Right lobe of liver (tissue), 6 donors: ENCODE results near the gene ADAM12. TPM values are rescaled to one million over a fixed set of nuclear protein-coding genes. Genes with fewer than 3 reads are reported as not detected.
A peak's percentile ranks its signal among the peaks of the same experiment; 100 is the strongest.

Experiments used
- ATAC-seq, 4 donors: fragments of 200-7000 bp; cut with Tn5 transposase; one replicate each; pipeline ENCODE4 v1.9.1; 2020; ENCODE audit warnings: mild to moderate bottlenecking in 4 of 4, moderate library complexity in 4 of 4
- DNase-seq, 3 donors: peaks; one replicate each; pipeline ENCODE4 v3.0.0-alpha.2; 2020
- H3K27ac ChIP-seq, 3 donors: fragments of 200-600 bp; one replicate each; pipeline ENCODE4 v1.8.0; 2022
- H3K27me3 ChIP-seq, 2 donors: fragments of 200-600 bp; one replicate each; pipeline ENCODE4 v1.8.0; 2022
- H3K36me3 ChIP-seq, 4 donors: fragments of 200-600 bp; sonication (generic) in 1 of 4; one replicate each; pipeline versions ENCODE4 v1.5.1 to v1.8.0; 2017 to 2022; ENCODE audit warnings: control low read depth in 1 of 4
- H3K4me1 ChIP-seq, 4 donors: fragments of 200-600 bp; sonication (generic) in 1 of 4; one replicate each; pipeline versions ENCODE4 v1.5.1 to v1.8.0; 2017 to 2022; ENCODE audit warnings: control low read depth in 1 of 4
- H3K4me3 ChIP-seq, 3 donors: fragments of 200-600 bp; one replicate each; pipeline ENCODE4 v1.8.0; 2022
- H3K9me3 ChIP-seq, 4 donors: fragments of 200-600 bp; sonication (generic) in 1 of 4; one replicate each; pipeline versions ENCODE4 v1.5.1 to v1.8.0; 2017 to 2022; ENCODE audit warnings: control low read depth in 1 of 4
- POLR2A ChIP-seq: fragments of 450-650 bp; IDR thresholded peaks from one replicate; pipeline ENCODE4 v1.6.1; 2017; ENCODE audit warnings: antibody characterized with exemption, mild to moderate bottlenecking
- WGBS: methylation state at CpG from one replicate; pipeline ENCODE4 v1.1.6; 2018; ENCODE audit warnings: low coverage, low lambda C conversion rate; ENCODE audit not compliant: insufficient coverage; ENCODE audit errors: missing lambda C conversion rate; 5-methylcytosine and 5-hydroxymethylcytosine counted together
- intact Hi-C, 2 donors: fragments of 100-400 bp; cut with DNase I; formaldehyde crosslinking; loops; one replicate each; pipeline versions ENCODE4 v1.11.2 to v1.14.1; 2022
- total RNA-seq, 6 experiments: library from RNA; depleted of rRNA in 2 of 6; stranded (reverse); fragments of >200 nt in 2 of 6; fragmentation: NEBNext Ultra II Directional in 3 of 6; extraction: Animal tissue kit (Norgen Biotek cat#: 25700) in 3 of 6; gene quantifications; one replicate each; pipeline versions ENCODE4 v1.1.0 to v1.2.4, GENCODE V29; 2016 to 2023
- TF ChIP-seq, protein P1 (sequence below), 4 donors: fragments of 200-600 bp in 3 of 4; fragments of 450-650 bp in 1 of 4; IDR thresholded peaks; one replicate each; pipeline versions ENCODE4 v1.5.1 to v1.8.0; 2016 to 2022; ENCODE audit warnings: antibody characterized with exemption in 4 of 4, mild to moderate bottlenecking in 2 of 4
- donor health status: DM: no; HTN: yes; CAD: no.
- donor health status: DM: no; HTN: no; CAD: no.
- donor health status: DM: no; HTN: no; CAD: no.
- donor health status: DM: no; HTN: yes; CAD: no.
- donor health status: DM: no; HTN: yes; CAD: no.

Gene ADAM12
- total RNA-seq, 6 experiments from 2014 or later, result 0.06 to 1.3 (median 0.48) TPM; not detected in 2

- intact Hi-C loops, result no loop called here
- Histone ChIP-seq H3K27ac (no peak overlapping the region), H3K9me3 (no peaks in the 10 kb centered on the region), H3K4me1 (no peaks in the 10 kb centered on the region), H3K36me3 (no peaks in the 10 kb centered on the region), H3K27me3 (no peaks in the 10 kb centered on the region), H3K4me3 (no peak overlapping the region)
- DNase-seq (no peak), ATAC-seq (no peak)
- TF ChIP-seq POLR2A, result no peak
- TF ChIP-seq, protein P1, sequence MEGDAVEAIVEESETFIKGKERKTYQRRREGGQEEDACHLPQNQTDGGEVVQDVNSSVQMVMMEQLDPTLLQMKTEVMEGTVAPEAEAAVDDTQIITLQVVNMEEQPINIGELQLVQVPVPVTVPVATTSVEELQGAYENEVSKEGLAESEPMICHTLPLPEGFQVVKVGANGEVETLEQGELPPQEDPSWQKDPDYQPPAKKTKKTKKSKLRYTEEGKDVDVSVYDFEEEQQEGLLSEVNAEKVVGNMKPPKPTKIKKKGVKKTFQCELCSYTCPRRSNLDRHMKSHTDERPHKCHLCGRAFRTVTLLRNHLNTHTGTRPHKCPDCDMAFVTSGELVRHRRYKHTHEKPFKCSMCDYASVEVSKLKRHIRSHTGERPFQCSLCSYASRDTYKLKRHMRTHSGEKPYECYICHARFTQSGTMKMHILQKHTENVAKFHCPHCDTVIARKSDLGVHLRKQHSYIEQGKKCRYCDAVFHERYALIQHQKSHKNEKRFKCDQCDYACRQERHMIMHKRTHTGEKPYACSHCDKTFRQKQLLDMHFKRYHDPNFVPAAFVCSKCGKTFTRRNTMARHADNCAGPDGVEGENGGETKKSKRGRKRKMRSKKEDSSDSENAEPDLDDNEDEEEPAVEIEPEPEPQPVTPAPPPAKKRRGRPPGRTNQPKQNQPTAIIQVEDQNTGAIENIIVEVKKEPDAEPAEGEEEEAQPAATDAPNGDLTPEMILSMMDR (IDR thresholded peaks at IDR 0.05), result no peak
- WGBS, result 29% methylated on average over 11 of the region's 11 CpGs
These were observed 20.8 kb upstream of the ADAM12 start for GRCh38 chr10:126408953-126409641.

- no peak for DNase-seq
- TF ChIP-seq, protein P1 (IDR thresholded peaks at IDR 0.05), result no peak
- TF ChIP-seq POLR2A, result no peak
These were observed 19.6 kb upstream of the ADAM12 start for GRCh38 chr10:126407831-126408230.

GRCh38 chr10:126405239-126405775 is 17.0 kb upstream of the ADAM12 start:
- 52% methylated on average over 5 of the region's 6 CpGs for WGBS
- intact Hi-C loops, result no loop called here
- TF ChIP-seq POLR2A, result no peak
- TF ChIP-seq, protein P1 (IDR thresholded peaks at IDR 0.05), result no peak
- DNase-seq (no peak), ATAC-seq (no peak)
- H3K4me1 ChIP-seq, result no peaks in the 10 kb centered on the region
- no peaks in the 10 kb centered on the region for H3K9me3 ChIP-seq
- no peak overlapping the region for H3K4me3 ChIP-seq
- no peaks in the 10 kb centered on the region for H3K27me3 ChIP-seq
- no peak overlapping the region for H3K27ac ChIP-seq
- H3K36me3 ChIP-seq, result no peaks in the 10 kb centered on the region

More at GRCh38 chr10:126407831-126408230, 19.6 kb upstream of the ADAM12 start:
- ATAC-seq, result no peak
- H3K27ac ChIP-seq, result no peak overlapping the region
- H3K4me1 ChIP-seq, result no peaks in the 10 kb centered on the region
- H3K9me3 ChIP-seq, result no peaks in the 10 kb centered on the region
- H3K27me3 ChIP-seq, result no peaks in the 10 kb centered on the region
- intact Hi-C loops, result no loop called here
- 53% methylated on average over 2 of the region's 2 CpGs for WGBS
- H3K4me3 ChIP-seq, result no peak overlapping the region
- H3K36me3 ChIP-seq, result no peaks in the 10 kb centered on the region

DNA sequence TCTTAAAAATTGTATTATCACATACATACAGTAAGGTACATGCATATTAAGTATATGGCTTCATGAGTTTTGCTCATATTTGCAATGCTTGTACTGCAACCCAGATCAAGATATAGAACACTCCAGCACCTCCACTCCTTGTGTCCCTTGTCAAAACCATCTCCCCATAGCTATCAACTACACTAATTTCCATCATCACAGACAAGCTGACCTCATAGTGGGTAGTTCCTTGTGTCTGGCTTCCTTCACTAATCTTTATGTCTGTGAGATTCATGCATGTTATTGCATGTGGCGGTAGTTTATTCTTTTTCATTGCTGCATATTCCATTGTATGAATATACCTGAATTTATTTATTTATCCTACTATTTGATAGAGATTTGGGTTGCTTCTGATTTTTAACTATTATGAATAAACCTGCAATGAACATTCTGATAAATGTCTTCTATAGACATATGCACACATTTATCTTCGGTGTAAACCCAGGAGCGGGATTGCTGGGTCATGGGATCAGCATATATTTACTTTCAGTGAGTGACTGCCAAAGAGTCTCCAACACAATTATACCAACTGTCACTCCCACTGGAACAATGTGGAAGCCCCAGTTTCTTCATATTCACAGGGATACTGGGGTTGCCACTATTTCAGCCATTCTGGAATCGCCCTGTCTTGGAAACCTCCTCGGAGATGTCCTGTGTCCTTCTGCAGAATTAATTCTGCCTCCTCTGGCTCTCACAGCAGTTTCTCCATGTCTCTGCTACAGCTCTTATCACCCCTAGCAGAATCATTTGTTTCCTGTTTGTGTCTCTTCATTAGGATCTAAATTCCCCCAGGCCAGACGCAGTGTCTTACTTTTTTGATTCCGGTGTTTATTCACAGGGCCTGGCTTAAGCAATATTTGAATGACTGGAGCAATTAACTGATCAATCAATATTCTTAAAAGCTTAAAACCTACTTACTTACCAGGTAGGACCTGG is 14.7 kb upstream of the ADAM12 start:
- Histone ChIP-seq H3K9me3 (no peaks in the 10 kb centered on the region), H3K4me3 (no peak overlapping the region), H3K27me3 (no peaks in the 10 kb centered on the region), H3K36me3 (no peaks in the 10 kb centered on the region), H3K4me1 (no peaks in the 10 kb centered on the region), H3K27ac (no peak overlapping the region)
- DNase-seq, result no peak
- ATAC-seq, result peak; percentile 26 to 75 (median 39)
- 37% methylated on average over 7 of the region's 7 CpGs for WGBS
- TF ChIP-seq, protein P1 (IDR thresholded peaks at IDR 0.05), result no peak
- TF ChIP-seq POLR2A, result no peak
- intact Hi-C loops, result no loop called here
